ENCODE measurements around the gene PLA2R1. TPM values are rescaled to one million over a fixed set of nuclear protein-coding genes. Genes with fewer than 3 reads are reported as not detected.

The PLA2R1 gene
- total and polyA plus RNA-seq, 10 of the 15 experiments (the other 5 are each of a cell fraction or from before 2014, with no cell fraction given), result 0.01 to 0.05 (median 0.02) TPM; not detected in 6

GRCh38 chr2:159892990-159893810 is 169.2 kb downstream of the PLA2R1 start (continued):
- TF ChIP-seq SKIL (IDR thresholded peaks at IDR 0.05; ENCODE audit: low read depth, poor library complexity, severe bottlenecking) (peak; percentile 18), NR2C1 (IDR thresholded peaks at IDR 0.05) (0 out of 2 replicates have a peak, but pooled peaks have one; percentile 5), E2F4 (IDR thresholded peaks at IDR 0.05; ENCODE audit: low read depth, low read length) (no peak), PBX3 (IDR thresholded peaks at IDR 0.05; ENCODE audit: insufficient replicate concordance, low read depth, low read length) (no peak), SUPT20H (IDR thresholded peaks at IDR 0.05; ENCODE audit: borderline replicate concordance, control insufficient read depth, low read depth, low read length) (no peak), USF1 (IDR thresholded peaks at IDR 0.05; ENCODE audit: borderline replicate concordance, extremely low read length, insufficient read depth, low read depth, low read length) (no peak), ELK1 (IDR thresholded peaks at IDR 0.05; ENCODE audit: low read depth, low read length) (no peak), YY1 (IDR thresholded peaks at IDR 0.05; ENCODE audit: low read depth, low read length) (peak; percentile 85), IRF3 (IDR thresholded peaks at IDR 0.05) (no peak), SMARCA5 (IDR thresholded peaks at IDR 0.05) (no peak), ZNF622 (IDR thresholded peaks at IDR 0.05) (no peak), ZBTB4 (CRISPR knock-in tag; IDR thresholded peaks at IDR 0.05) (peak; percentile 100), DPF2 (IDR thresholded peaks at IDR 0.05) (0 out of 2 replicates have a peak, but pooled peaks have one; percentile 25), CBX5 (IDR thresholded peaks at IDR 0.05; ENCODE audit: low read depth) (no peak), IKZF1 (conservative IDR thresholded peaks at IDR 0.05) (peak; percentile 78), KLF5 (IDR thresholded peaks at IDR 0.05; ENCODE audit: partially characterized antibody) (no peak), ZNF217 (IDR thresholded peaks at IDR 0.05) (peak; percentile 16; the same call in 1 of the 2 replicates)
